ENCODE data around the gene TNFRSF4.

The TNFRSF4 gene

GRCh38 chr1:1166642-1167397, 47.1 kb downstream of the TNFRSF4 start:
- no peak for DNase-seq

GRCh38 chr1:1165900-1166421, 48.0 kb downstream of the TNFRSF4 start:
- no peak for DNase-seq

- no peak for DNase-seq
Measured at GRCh38 chr1:1165485-1165884, 48.5 kb downstream of the TNFRSF4 start.

GRCh38 chr1:1164701-1165451, 49.1 kb downstream of the TNFRSF4 start:
- no peak for DNase-seq

- DNase-seq: no peak
Measured at GRCh38 chr1:1164361-1164700, 49.6 kb downstream of the TNFRSF4 start.

GRCh38 chr1:1163538-1164070, 50.3 kb downstream of the TNFRSF4 start:
- no peak for DNase-seq

- DNase-seq: no peak
Measured at GRCh38 chr1:1162597-1163537, 51.1 kb downstream of the TNFRSF4 start.

- no peak for DNase-seq
Measured at GRCh38 chr1:1161683-1162079, 52.3 kb downstream of the TNFRSF4 start.

All from NCI-H446 treated with DMSO at 0.1 percent for 48 hours (cell line).